T-cell (primary cell): ENCODE data around the gene REL. TPM values are rescaled to one million over a fixed set of nuclear protein-coding genes. Genes with fewer than 3 reads are reported as not detected.
"Not testable (repeated sequence)": the region's sequence is repeated elsewhere in the genome, so short reads cannot be mapped to it uniquely, and the experiment has no call there.

Source experiments
- ATAC-seq, 4 experiments: fragments of 200-7000 bp in 3 of 4; fragments of 150-1000 bp in 1 of 4; cut with Tn5 transposase; replicated peaks in 1 of 4; 1 replicate in 3 of 4; 2 replicates in 1 of 4; pipeline ENCODE4 v1.10.0; 2021; ENCODE audit warnings: moderate library complexity in 3 of 4, mild to moderate bottlenecking in 2 of 4, moderate number of reproducible peaks in 1 of 4
- CTCF ChIA-PET, 2 donors: fragments of 300-600 bp; sonication (Branson Sonifier 250); formaldehyde crosslinking; loops; one replicate each; lab custom pipeline; 2022; ENCODE audit warnings: antibody characterized with exemption in 2 of 2; lab: Charles Lee
- POLR2A ChIA-PET, 2 donors: fragments of 300-600 bp; sonication (Branson Sonifier 250); formaldehyde crosslinking; loops; one replicate each; lab custom pipeline; 2022; ENCODE audit warnings: antibody characterized with exemption in 2 of 2; lab: Charles Lee
- DNase-seq, 35 experiments: peaks; one replicate each; pipeline versions ENCODE4 v3.0.0 to v3.0.0-alpha.2; 2013 to 2023
- H3K27ac ChIP-seq: one replicate; pipeline ENCODE4 v1.5.1; 2013; ENCODE audit warnings: low read length
- H3K27me3 ChIP-seq, 2 experiments: replicated peaks in 1 of 2; 1 replicate in 1 of 2; 2 replicates in 1 of 2; pipeline versions ENCODE4 v1.6.1 to v1.7.0; 2013; ENCODE audit warnings: low read length in 1 of 2, mixed read lengths in 1 of 2; ENCODE audit not compliant: control insufficient read depth in 2 of 2, insufficient read depth in 2 of 2; ENCODE audit errors: extremely low read depth in 1 of 2
- H3K36me3 ChIP-seq, 2 donors: 1 replicate in 1 of 2; 2 replicates in 1 of 2; pipeline versions ENCODE4 v1.6.1 to v1.7.0; 2013; ENCODE audit warnings: low read length in 1 of 2; ENCODE audit not compliant: control insufficient read depth in 2 of 2, insufficient read depth in 1 of 2; ENCODE audit errors: extremely low read depth in 1 of 2
- H3K4me1 ChIP-seq, 2 experiments: 1 replicate in 1 of 2; 2 replicates in 1 of 2; pipeline versions ENCODE4 v1.6.1 to v1.7.0; 2013; ENCODE audit warnings: low read length in 2 of 2, mixed read lengths in 1 of 2; ENCODE audit not compliant: insufficient read depth in 2 of 2, control insufficient read depth in 1 of 2; ENCODE audit errors: extremely low read depth in 1 of 2
- H3K4me3 ChIP-seq, 2 donors: 1 replicate in 1 of 2; 2 replicates in 1 of 2; pipeline versions ENCODE4 v1.5.1 to v1.7.0; 2013; ENCODE audit warnings: mild to moderate bottlenecking in 2 of 2, low read length in 1 of 2, moderate library complexity in 1 of 2; ENCODE audit not compliant: control insufficient read depth in 1 of 2; ENCODE audit errors: extremely low read depth in 1 of 2
- H3K9me3 ChIP-seq: 2 replicates; pipeline ENCODE4 v1.7.0; 2013
- H3K27ac Mint-ChIP-seq, 2 donors: one replicate each; pipeline ENCODE4 v1.8.0; 2020 to 2021; ENCODE audit warnings: mild to moderate bottlenecking in 2 of 2, mixed read lengths in 2 of 2
- H3K27me3 Mint-ChIP-seq, 2 donors: one replicate each; pipeline ENCODE4 v1.8.0; 2021 to 2022; ENCODE audit warnings: mixed read lengths in 2 of 2
- H3K36me3 Mint-ChIP-seq: one replicate; pipeline ENCODE4 v1.8.0; 2021; ENCODE audit warnings: mixed read lengths
- H3K4me1 Mint-ChIP-seq, 3 donors: one replicate each; pipeline ENCODE4 v1.8.0; 2020 to 2022; ENCODE audit warnings: mixed read lengths in 3 of 3, mild to moderate bottlenecking in 1 of 3
- H3K4me3 Mint-ChIP-seq, 3 donors: one replicate each; pipeline ENCODE4 v1.8.0; 2020 to 2022; ENCODE audit warnings: mild to moderate bottlenecking in 3 of 3, mixed read lengths in 3 of 3, moderate library complexity in 3 of 3
- H3K9me3 Mint-ChIP-seq, 3 donors: one replicate each; pipeline ENCODE4 v1.8.0; 2020 to 2022; ENCODE audit warnings: mixed read lengths in 3 of 3
- WGBS: methylation state at CpG from one replicate; pipeline ENCODE4 v1.1.5; 2013; ENCODE audit warnings: missing lambda C conversion rate; ENCODE audit not compliant: insufficient coverage; 5-methylcytosine and 5-hydroxymethylcytosine counted together
- total RNA-seq, 35 experiments: library from RNA in 6 of 35; stranded (reverse) in 6 of 35; fragments of 120-200 nt in 1 of 35; gene quantifications; one replicate each; pipeline versions ENCODE4 v1.2.1 to v1.2.4 and lab custom pipeline; 2013 to 2026

REL gene
- total RNA-seq, 5 donors from 2014 or later (not counting 1 experiment from before 2014, with no cell fraction given), result 19.9 to 69.9 (median 25.1) TPM

- Histone ChIP-seq H3K36me3 (no peaks in the 10 kb centered on the region), H3K4me1 (peaks cover 3 to 30% of the 10 kb centered on the region in 2 experiments), H3K27me3 (no peaks in the 10 kb centered on the region), H3K27ac (peak overlapping the region; percentile 21), H3K4me3 (no peak overlapping the region), H3K9me3 (no peaks in the 10 kb centered on the region)
- POLR2A ChIA-PET, result interaction anchor here (0.6 to 1.5 kb wide), 6 partner anchors 17 to 129 kb away, joined by 3 to 14 read pairs (median 4); no protein-coding TSS in a partner anchor
- H3K4me3 Mint-ChIP-seq, result peak overlapping the region; percentile 68 to 90 (median 69)
- peaks cover 59 to 66% (median 60%) of the 10 kb centered on the region in 3 donors for H3K4me1 Mint-ChIP-seq
- H3K9me3 Mint-ChIP-seq, result no peaks in the 10 kb centered on the region
- no CpG with 5 or more reads among the region's 2 CpGs for WGBS
- DNase-seq, result no peak
- CTCF ChIA-PET, result interaction anchor here (0.8 to 1.5 kb wide), 2 partner anchors 79 to 80 kb away, joined by 5 read pairs; no protein-coding TSS in a partner anchor
- H3K36me3 Mint-ChIP-seq, result peaks cover 18% of the 10 kb centered on the region
- H3K27me3 Mint-ChIP-seq, result no peaks in the 10 kb centered on the region
- peak overlapping the region; percentile 60 to 82 for H3K27ac Mint-ChIP-seq
- ATAC-seq, result no peak
Measured at GRCh38 chr2:60884800-60885199, 3.4 kb downstream of the REL start.

GRCh38 chr2:60885683-60886082, 4.3 kb downstream of the REL start:
- ChIA-PET POLR2A (interaction anchor here in 1 of 2 donors (0.5 kb wide), 1 partner anchor 21 kb away, joined by 3 read pairs; no protein-coding TSS in a partner anchor), CTCF (interaction anchor here (0.5 to 2.8 kb wide), 2 partner anchors 80 to 901 kb away, joined by 3 to 8 read pairs; no protein-coding TSS in a partner anchor)
- Mint-ChIP-seq H3K27ac (peak overlapping the region; percentile 79), H3K4me3 (peak overlapping the region; percentile 68 to 90 (median 69)), H3K4me1 (peaks cover 62 to 72% (median 62%) of the 10 kb centered on the region in 3 donors), H3K36me3 (peaks cover 27% of the 10 kb centered on the region), H3K9me3 (no peaks in the 10 kb centered on the region), H3K27me3 (no peaks in the 10 kb centered on the region)
- DNase-seq, result no peak
- H3K4me3 ChIP-seq, result peak overlapping the region in 1 of 2 donors; percentile 10
- H3K36me3 ChIP-seq, result peaks cover 0 to 3% of the 10 kb centered on the region in 2 donors
- no peak for ATAC-seq
- H3K27me3 ChIP-seq, result no peaks in the 10 kb centered on the region
- H3K27ac ChIP-seq, result peak overlapping the region; percentile 21
- H3K4me1 ChIP-seq, result peaks cover 0 to 25% of the 10 kb centered on the region in 2 experiments
- H3K9me3 ChIP-seq, result no peaks in the 10 kb centered on the region
- WGBS, result no CpG with 5 or more reads among the region's 2 CpGs

GRCh38 chr2:60886991-60887390, 5.6 kb downstream of the REL start:
- H3K4me3 Mint-ChIP-seq, result peak overlapping the region in 1 of 3 donors; percentile 7

GRCh38 chr2:60888853-60889252, 7.5 kb downstream of the REL start:
- no peaks in the 10 kb centered on the region for H3K27me3 ChIP-seq
- Mint-ChIP-seq H3K27me3 (no peaks in the 10 kb centered on the region), H3K4me3 (no peak overlapping the region), H3K27ac (peak overlapping the region in 1 of 2 donors; percentile 8), H3K9me3 (no peaks in the 10 kb centered on the region), H3K36me3 (peaks cover 40% of the 10 kb centered on the region), H3K4me1 (peaks cover 67 to 77% (median 68%) of the 10 kb centered on the region in 3 donors)
- POLR2A ChIA-PET, result interaction anchor here in 1 of 2 donors (0.8 kb wide), 1 partner anchor 36 kb away, joined by 4 read pairs; no protein-coding TSS in a partner anchor
- DNase-seq (no peak), ATAC-seq (no peak)
- peaks cover 0 to 6% of the 10 kb centered on the region in 2 donors for H3K36me3 ChIP-seq
- no peak overlapping the region for H3K4me3 ChIP-seq
- H3K9me3 ChIP-seq, result no peaks in the 10 kb centered on the region
- WGBS, result no CpG with 5 or more reads among the region's 2 CpGs
- H3K4me1 ChIP-seq, result peaks cover 2 to 30% of the 10 kb centered on the region in 2 experiments
- H3K27ac ChIP-seq, result no peak overlapping the region
- CTCF ChIA-PET, result interaction anchor here (0.6 kb wide), 3 partner anchors 14 to 312 kb away, joined by 3 to 5 read pairs (median 4); no protein-coding TSS in a partner anchor

More at GRCh38 chr2:60886991-60887390, 5.6 kb downstream of the REL start:
- H3K36me3 Mint-ChIP-seq, result peaks cover 35% of the 10 kb centered on the region
- Histone ChIP-seq H3K9me3 (no peaks in the 10 kb centered on the region), H3K27ac (no peak overlapping the region), H3K4me1 (peaks cover 2 to 30% of the 10 kb centered on the region in 2 experiments), H3K4me3 (no peak overlapping the region), H3K36me3 (peaks cover 0 to 3% of the 10 kb centered on the region in 2 donors), H3K27me3 (no peaks in the 10 kb centered on the region)
- ChIA-PET CTCF (interaction anchor here (0.6 to 2.8 kb wide), 3 partner anchors 81 to 244 kb away, joined by 3 to 8 read pairs (median 7); no protein-coding TSS in a partner anchor), POLR2A (interaction anchor here (0.5 to 1.0 kb wide), 6 partner anchors 13 to 499 kb away, joined by 3 to 5 read pairs (median 3); no protein-coding TSS in a partner anchor)
- no CpG with 5 or more reads among the region's 3 CpGs for WGBS
- ATAC-seq, result no peak
- no peaks in the 10 kb centered on the region for H3K9me3 Mint-ChIP-seq
- H3K27me3 Mint-ChIP-seq, result no peaks in the 10 kb centered on the region
- H3K4me1 Mint-ChIP-seq, result peaks cover 74 to 84% (median 75%) of the 10 kb centered on the region in 3 donors
- no peak overlapping the region for H3K27ac Mint-ChIP-seq
- DNase-seq, result no peak

- not testable (repeated sequence) for H3K27ac ChIP-seq
Measured at GRCh38 chr2:60889581-60890392, 8.4 kb downstream of the REL start.

GRCh38 chr2:60890393-60890707, 9.0 kb downstream of the REL start:
- no peak overlapping the region for H3K27ac Mint-ChIP-seq
- peaks cover 2 to 20% of the 10 kb centered on the region in 2 experiments for H3K4me1 ChIP-seq
- H3K36me3 ChIP-seq, result peaks cover 0 to 16% of the 10 kb centered on the region in 2 donors
- no peak overlapping the region for H3K4me3 Mint-ChIP-seq
- ChIA-PET POLR2A (interaction anchor here in 1 of 2 donors (0.9 kb wide), 1 partner anchor 9 kb away, joined by 4 read pairs; the partner anchor contains the start of gene REL), CTCF (no interaction called here)
- peaks cover 51% of the 10 kb centered on the region for H3K36me3 Mint-ChIP-seq
- no peak for DNase-seq
- no peaks in the 10 kb centered on the region for H3K27me3 Mint-ChIP-seq
- no peak overlapping the region for H3K4me3 ChIP-seq
- H3K27me3 ChIP-seq, result no peaks in the 10 kb centered on the region
- peaks cover 56 to 66% (median 60%) of the 10 kb centered on the region in 3 donors for H3K4me1 Mint-ChIP-seq
- no peak for ATAC-seq
- no peak overlapping the region for H3K27ac ChIP-seq
- H3K9me3 Mint-ChIP-seq, result no peaks in the 10 kb centered on the region
- no peaks in the 10 kb centered on the region for H3K9me3 ChIP-seq
- WGBS, result no CpG with 5 or more reads among the region's 1 CpG

More at GRCh38 chr2:60889581-60890392, 8.4 kb downstream of the REL start:
- peaks cover 0 to 12% of the 10 kb centered on the region in 2 donors for H3K36me3 ChIP-seq
- H3K4me3 ChIP-seq, H3K27me3 Mint-ChIP-seq, H3K9me3 ChIP-seq, H3K27me3 ChIP-seq, ATAC-seq, CTCF ChIA-PET, H3K4me3 Mint-ChIP-seq, DNase-seq, H3K9me3 Mint-ChIP-seq: not testable (repeated sequence)
- Mint-ChIP-seq H3K4me1 (peaks cover 61 to 72% (median 65%) of the 10 kb centered on the region in 3 donors), H3K27ac (peak overlapping the region in 1 of 2 donors; percentile 65), H3K36me3 (peaks cover 48% of the 10 kb centered on the region)
- H3K4me1 ChIP-seq, result peaks cover 2 to 25% of the 10 kb centered on the region in 2 experiments
- no CpG with 5 or more reads among the region's 7 CpGs for WGBS
- POLR2A ChIA-PET, result interaction anchor here in 1 of 2 donors (0.9 kb wide), 1 partner anchor 8 kb away, joined by 4 read pairs; the partner anchor contains the start of gene REL
